SK-N-SH treated with all-trans-retinoic acid at 6 μM for 48 hours (cell line): ENCODE measurements around the gene SVOP.
"Not testable (repeated sequence)": the region's sequence is repeated elsewhere in the genome, so short reads cannot be mapped to it uniquely, and the experiment has no call there.

Experiments used
- ATAC-seq: fragments of 200-7000 bp; cut with Tn5 transposase; 3 replicates; pipeline ENCODE4 v1.9.1; 2020; ENCODE audit warnings: mild to moderate bottlenecking, moderate library complexity
- ARNTL ChIP-seq: fragments of 450-650 bp; formaldehyde crosslinking; IDR thresholded peaks from 2 replicates; pipeline ENCODE4 v1.5.0; 2020; ENCODE audit warnings: low read depth, mild to moderate bottlenecking, moderate library complexity, borderline replicate concordance
- BACH2 ChIP-seq: fragments of 250-450 bp; sonication (Bioruptor Pico); IDR thresholded peaks from 2 replicates; pipeline ENCODE4 v1.9.0; 2021; ENCODE audit warnings: mild to moderate bottlenecking, borderline replicate concordance
- CREB5 ChIP-seq: fragments of 250-450 bp; sonication (Bioruptor Pico); IDR thresholded peaks from 2 replicates; pipeline ENCODE4 v1.5.1; 2020; ENCODE audit warnings: low read depth, mild to moderate bottlenecking, moderate library complexity
- CSDC2 ChIP-seq: fragments of 250-450 bp; sonication (Bioruptor Pico); IDR thresholded peaks from 2 replicates; pipeline ENCODE4 v1.5.0; 2020; ENCODE audit warnings: mild to moderate bottlenecking, moderate library complexity
- GLIS3 ChIP-seq: fragments of 250-450 bp; sonication (Bioruptor Pico); IDR thresholded peaks from 2 replicates; pipeline ENCODE4 v1.5.0; 2020; ENCODE audit warnings: mild to moderate bottlenecking, moderate library complexity
- ISL1 ChIP-seq: fragments of 250-450 bp; sonication (Bioruptor Pico); IDR thresholded peaks from 2 replicates; pipeline ENCODE4 v2.1.2; 2022; ENCODE audit warnings: mild to moderate bottlenecking, moderate library complexity
- PATZ1 ChIP-seq: fragments of 250-450 bp; sonication (Bioruptor Pico); IDR thresholded peaks from 2 replicates; pipeline ENCODE4 v1.8.0; 2020; ENCODE audit warnings: mild to moderate bottlenecking, moderate library complexity, borderline replicate concordance
- POU6F1 ChIP-seq: fragments of 250-450 bp; sonication (Bioruptor Pico); IDR thresholded peaks from 2 replicates; pipeline ENCODE4 v1.8.0; 2021; ENCODE audit warnings: low read depth, mild to moderate bottlenecking, moderate library complexity, borderline replicate concordance
- PPARA ChIP-seq: fragments of 250-450 bp; sonication (Bioruptor Pico); IDR thresholded peaks from 2 replicates; pipeline ENCODE4 v1.5.0; 2020; ENCODE audit warnings: mild to moderate bottlenecking, borderline replicate concordance
- RARB ChIP-seq: fragments of 250-450 bp; sonication (Bioruptor Pico); IDR thresholded peaks from 2 replicates; pipeline ENCODE4 v1.8.0; 2021; ENCODE audit warnings: mild to moderate bottlenecking, moderate library complexity
- TOX ChIP-seq: fragments of 250-450 bp; sonication (Bioruptor Pico); IDR thresholded peaks from 2 replicates; pipeline ENCODE4 v1.8.0; 2021; ENCODE audit warnings: mild to moderate bottlenecking, moderate library complexity, borderline replicate concordance
- TSHZ2 ChIP-seq: fragments of 250-450 bp; sonication (Bioruptor Pico); IDR thresholded peaks from 2 replicates; pipeline ENCODE4 v1.5.0; 2020; ENCODE audit warnings: mild to moderate bottlenecking, moderate library complexity
- ZC3H10 ChIP-seq: fragments of 250-450 bp; sonication (Bioruptor Pico); IDR thresholded peaks from 2 replicates; pipeline ENCODE4 v1.5.1; 2021; ENCODE audit warnings: mild to moderate bottlenecking, moderate library complexity
- ZFP3 ChIP-seq: fragments of 250-450 bp; sonication (Bioruptor Pico); IDR thresholded peaks from 2 replicates; pipeline ENCODE4 v1.5.0; 2020; ENCODE audit warnings: mild to moderate bottlenecking, moderate library complexity
- ZFP30 ChIP-seq: fragments of 450-650 bp; formaldehyde crosslinking; IDR thresholded peaks from 2 replicates; pipeline ENCODE4 v1.5.0; 2022; ENCODE audit warnings: mild to moderate bottlenecking, moderate library complexity
- ZNF70 ChIP-seq: fragments of 450-650 bp; formaldehyde crosslinking; IDR thresholded peaks from 2 replicates; pipeline ENCODE4 v1.5.0; 2020; ENCODE audit warnings: mild to moderate bottlenecking, moderate library complexity
- ZNF8 ChIP-seq: fragments of 450-650 bp; formaldehyde crosslinking; IDR thresholded peaks from 2 replicates; pipeline ENCODE4 v1.5.0; 2020; ENCODE audit warnings: mild to moderate bottlenecking, moderate library complexity

The SVOP gene

GRCh38 chr12:109047081-109047805 lies 26.4 kb upstream of the SVOP start:
- TF ChIP-seq ISL1: no peak
- no peak for TF ChIP-seq ZFP3 (CRISPR knock-in tag)
- no peak for ATAC-seq

- TF ChIP-seq CREB5 (CRISPR knock-in tag) (no peak), ARNTL (CRISPR knock-in tag) (no peak), PPARA (no peak), ZFP30 (CRISPR knock-in tag) (no peak), ZNF70 (CRISPR knock-in tag) (no peak), ZFP3 (CRISPR knock-in tag) (no peak), TSHZ2 (CRISPR knock-in tag) (no peak), BACH2 (CRISPR knock-in tag) (no peak)
- TF ChIP-seq, all 23 proteins: peak for 0
- no peak for ATAC-seq
Measured at GRCh38 chr12:109044241-109044640, 23.4 kb upstream of the SVOP start.

- no peak for TF ChIP-seq CSDC2 (CRISPR knock-in tag)
- TF ChIP-seq, all 23 proteins: peak for 0
- no peak for ATAC-seq
Measured at GRCh38 chr12:109036975-109037374, 16.1 kb upstream of the SVOP start.

- no peak for TF ChIP-seq PATZ1 (CRISPR knock-in tag)
- TF ChIP-seq, all 23 proteins: peak for 0
Measured at GRCh38 chr12:109033239-109034196, 12.7 kb upstream of the SVOP start.

GRCh38 chr12:109029411-109029810 lies 8.5 kb upstream of the SVOP start:
- ATAC-seq: no peak
- TF ChIP-seq RARB (CRISPR knock-in tag): no peak
- no peak for TF ChIP-seq GLIS3
- no peak for TF ChIP-seq ZNF8 (CRISPR knock-in tag)
- TF ChIP-seq CSDC2 (CRISPR knock-in tag): no peak
- TF ChIP-seq ZC3H10: no peak
- no peak for TF ChIP-seq TOX (CRISPR knock-in tag)
- no peak for TF ChIP-seq POU6F1 (CRISPR knock-in tag)
- TF ChIP-seq BACH2 (CRISPR knock-in tag): no peak
- TF ChIP-seq PATZ1 (CRISPR knock-in tag): no peak

More at GRCh38 chr12:109033239-109034196, 12.7 kb upstream of the SVOP start:
- no peak for ATAC-seq

GRCh38 chr12:109028624-109029023 lies 7.8 kb upstream of the SVOP start:
- not testable (repeated sequence) for ATAC-seq
